H9 (cell line): ENCODE results near the gene CDH3. TPM values are rescaled to one million over a fixed set of nuclear protein-coding genes. Genes with fewer than 3 reads are reported as not detected.
A peak's percentile ranks its signal among the peaks of the same experiment; 100 is the strongest.

ENCODE experiments used
- DNase-seq: peaks from one replicate; pipeline ENCODE4 v3.0.0-alpha.2; 2017
- H2AFZ ChIP-seq: one replicate; pipeline ENCODE4 v1.6.1; 2013; ENCODE audit warnings: mild to moderate bottlenecking, low read length, control low read depth, moderate library complexity
- H2AK5ac ChIP-seq: 2 replicates; pipeline ENCODE4 v1.6.1; 2013; ENCODE audit warnings: low read length, control low read depth, mixed read lengths; ENCODE audit not compliant: insufficient read length
- H2BK120ac ChIP-seq: one replicate; pipeline ENCODE4 v1.6.1; 2013; ENCODE audit warnings: low read depth, mild to moderate bottlenecking, low read length, control low read depth, inconsistent platforms; ENCODE audit not compliant: poor library complexity, severe bottlenecking
- H2BK12ac ChIP-seq: 2 replicates; pipeline ENCODE4 v1.6.1; 2013; ENCODE audit warnings: low read length, control low read depth, mixed read lengths, low read depth; ENCODE audit not compliant: insufficient read length
- H2BK15ac ChIP-seq: 2 replicates; pipeline ENCODE4 v1.6.1; 2013; ENCODE audit warnings: low read depth, low read length, control low read depth
- H2BK20ac ChIP-seq: one replicate; pipeline ENCODE4 v1.6.1; 2013; ENCODE audit warnings: low read depth, mild to moderate bottlenecking, low read length, control low read depth, inconsistent platforms; ENCODE audit not compliant: poor library complexity, severe bottlenecking
- H2BK5ac ChIP-seq: 2 replicates; pipeline ENCODE4 v1.6.1; 2013; ENCODE audit warnings: low read length, control low read depth, mixed read lengths; ENCODE audit not compliant: insufficient read length
- H3K14ac ChIP-seq: 2 replicates; pipeline ENCODE4 v1.6.1; 2013; ENCODE audit warnings: low read length, control low read depth; ENCODE audit not compliant: insufficient read depth
- H3K18ac ChIP-seq: 2 replicates; pipeline ENCODE4 v1.6.1; 2013; ENCODE audit warnings: low read depth, mild to moderate bottlenecking, mixed read lengths, low read length, control low read depth; ENCODE audit not compliant: insufficient read length
- H3K23ac ChIP-seq: 2 replicates; pipeline ENCODE4 v1.6.1; 2013; ENCODE audit warnings: low read length, control low read depth, mixed read lengths, low read depth; ENCODE audit not compliant: insufficient read length
- H3K23me2 ChIP-seq: 2 replicates; pipeline ENCODE4 v1.6.1; 2013; ENCODE audit warnings: low read depth, mild to moderate bottlenecking, mixed read lengths, low read length, control low read depth; ENCODE audit not compliant: insufficient read length, poor library complexity, severe bottlenecking
- H3K27ac ChIP-seq: 2 replicates; pipeline ENCODE4 v1.5.1; 2013; ENCODE audit warnings: low read length, control low read depth, mixed read lengths, low read depth; ENCODE audit not compliant: insufficient read length
- H3K27me3 ChIP-seq: 2 replicates; pipeline ENCODE4 v1.6.1; 2013; ENCODE audit warnings: low read length, control low read depth, inconsistent platforms; ENCODE audit not compliant: insufficient read depth
- H3K4ac ChIP-seq: 2 replicates; pipeline ENCODE4 v1.6.1; 2013; ENCODE audit warnings: low read depth, mild to moderate bottlenecking, control low read depth, inconsistent platforms, low read length, moderate library complexity
- H3K4me1 ChIP-seq: 2 replicates; pipeline ENCODE4 v1.6.1; 2013; ENCODE audit warnings: low read length, control low read depth, inconsistent platforms; ENCODE audit not compliant: insufficient read depth
- H3K4me2 ChIP-seq: 2 replicates; pipeline ENCODE4 v1.6.1; 2013; ENCODE audit warnings: low read length, control low read depth, mixed read lengths; ENCODE audit not compliant: insufficient read length, insufficient read depth
- H3K56ac ChIP-seq: 2 replicates; pipeline ENCODE4 v1.6.1; 2013; ENCODE audit warnings: low read depth, mild to moderate bottlenecking, mixed read lengths, low read length, control low read depth; ENCODE audit not compliant: insufficient read length
- H3K79me1 ChIP-seq: 2 replicates; pipeline ENCODE4 v1.6.1; 2013; ENCODE audit warnings: low read depth, mild to moderate bottlenecking, moderate library complexity, low read length, control low read depth, inconsistent platforms; ENCODE audit not compliant: insufficient read depth, poor library complexity, severe bottlenecking
- H3K79me2 ChIP-seq: 2 replicates; pipeline ENCODE4 v1.6.1; 2013; ENCODE audit warnings: low read length, control low read depth, inconsistent platforms; ENCODE audit not compliant: insufficient read depth
- H3K9ac ChIP-seq: 2 replicates; pipeline ENCODE4 v1.6.1; 2013; ENCODE audit warnings: low read length, control low read depth, mixed read lengths; ENCODE audit not compliant: insufficient read length; ENCODE audit errors: extremely low read depth
- H3K9me3 ChIP-seq: one replicate; pipeline ENCODE4 v1.6.1; 2013; ENCODE audit warnings: low read depth, low read length, inconsistent platforms; ENCODE audit not compliant: control insufficient read depth
- H3T11ph ChIP-seq: one replicate; pipeline ENCODE4 v1.6.1; 2013; ENCODE audit warnings: mild to moderate bottlenecking, low read length, control low read depth, inconsistent platforms
- H4K20me1 ChIP-seq: one replicate; pipeline ENCODE4 v1.6.1; 2013; ENCODE audit not compliant: control insufficient read depth, insufficient read length, insufficient read depth
- H4K5ac ChIP-seq: 2 replicates; pipeline ENCODE4 v1.6.1; 2013; ENCODE audit warnings: low read depth, mild to moderate bottlenecking, mixed read lengths, low read length, control low read depth; ENCODE audit not compliant: insufficient read length
- H4K8ac ChIP-seq: replicated peaks from 2 replicates; pipeline ENCODE4 v1.6.1; 2013; ENCODE audit warnings: low read length, control low read depth, mixed read lengths, low read depth; ENCODE audit not compliant: insufficient read length
- H4K91ac ChIP-seq: 2 replicates; pipeline ENCODE4 v1.6.1; 2013; ENCODE audit warnings: low read depth, mild to moderate bottlenecking, moderate library complexity, mixed read lengths, low read length, control low read depth; ENCODE audit not compliant: insufficient read length
- H3K27ac Mint-ChIP-seq, 3 experiments: 2 replicates in 2 of 3; 3 replicates in 1 of 3; pipeline ENCODE4 v1.8.0; 2020 to 2021; ENCODE audit warnings: mixed read lengths in 3 of 3, mild to moderate bottlenecking in 1 of 3, moderate library complexity in 1 of 3
- H3K27me3 Mint-ChIP-seq: 2 replicates; pipeline ENCODE4 v1.8.0; 2021; ENCODE audit warnings: low read depth, mild to moderate bottlenecking, moderate library complexity, mixed read lengths
- H3K36me3 Mint-ChIP-seq, 3 experiments: 2 replicates in 2 of 3; 3 replicates in 1 of 3; pipeline ENCODE4 v1.8.0; 2020 to 2021; ENCODE audit warnings: low read depth in 3 of 3, mixed read lengths in 3 of 3; ENCODE audit not compliant: insufficient read depth in 1 of 3
- H3K4me1 Mint-ChIP-seq, 2 experiments: 2 replicates each; pipeline ENCODE4 v1.8.0; 2020; ENCODE audit warnings: mixed read lengths in 2 of 2
- H3K4me3 Mint-ChIP-seq, 2 experiments: 2 replicates in 1 of 2; 3 replicates in 1 of 2; pipeline ENCODE4 v1.8.0; 2020 to 2021; ENCODE audit warnings: mild to moderate bottlenecking in 2 of 2, mixed read lengths in 2 of 2, moderate library complexity in 1 of 2
- H3K9me3 Mint-ChIP-seq, 2 experiments: 2 replicates in 1 of 2; 3 replicates in 1 of 2; pipeline ENCODE4 v1.8.0; 2020; ENCODE audit warnings: mild to moderate bottlenecking in 2 of 2, mixed read lengths in 2 of 2, moderate library complexity in 1 of 2
- WGBS: extraction: QIAGEN DNeasy Blood & Tissue Kit; methylation state at CpG from one replicate; pipeline ENCODE4 v1.1.7; 2013; ENCODE audit warnings: missing lambda C conversion rate, low lambda C conversion rate, mixed read lengths; ENCODE audit not compliant: insufficient read length; ENCODE audit errors: extremely low coverage; 5-methylcytosine and 5-hydroxymethylcytosine counted together
- total RNA-seq: library from RNA; stranded (reverse); gene quantifications from 2 replicates; pipeline ENCODE4 v1.2.1, GENCODE V29; 2021
- TF ChIP-seq, protein P1 (sequence below): fragments of 200-600 bp; sonication (generic); conservative IDR thresholded peaks from 3 replicates; pipeline ENCODE4 v1.8.0; 2021; ENCODE audit warnings: antibody characterized with exemption, mild to moderate bottlenecking

The CDH3 gene
- total RNA-seq, 1 experiment from 2014 or later = 97.2 TPM

DNA sequence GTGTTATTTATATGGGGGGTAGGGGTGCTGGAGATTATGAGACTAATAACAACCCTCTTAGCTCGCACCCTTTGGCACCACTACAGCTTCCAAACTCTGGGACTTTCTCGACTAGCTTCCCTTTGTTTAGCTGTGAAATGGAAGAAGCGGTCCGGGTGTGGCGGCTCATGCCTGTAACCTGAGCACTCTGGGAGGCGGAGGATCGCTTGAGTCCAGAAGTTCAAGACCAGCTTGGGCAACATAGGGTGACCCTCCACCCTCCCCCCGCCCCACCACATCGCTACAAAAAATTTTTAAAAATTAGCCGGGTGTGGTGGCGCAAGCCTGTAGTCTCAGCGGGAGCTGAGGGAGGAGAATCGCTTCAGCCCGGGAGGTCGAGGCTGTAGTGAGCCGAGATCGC is 814 bp upstream of the CDH3 start:
- DNase-seq = peak; percentile 67
- H3K36me3 Mint-ChIP-seq = peaks cover 1 to 20% (median 10%) of the 10 kb centered on the region in 3 experiments; a peak in 6 of 7 replicates
- H3K27ac ChIP-seq = no peak overlapping the region
- H2BK20ac ChIP-seq = no peak overlapping the region
- H2BK15ac ChIP-seq = no peak overlapping the region
- no peaks in the 10 kb centered on the region for H3K4me1 ChIP-seq
- H3K27me3 Mint-ChIP-seq = peaks cover 29% of the 10 kb centered on the region
- H3K14ac ChIP-seq = no peak overlapping the region
- peak overlapping the region; percentile 96 for H3K4me2 ChIP-seq
- H3K79me2 ChIP-seq = peaks cover 20% of the 10 kb centered on the region; the same call in 1 of the 2 replicates
- H4K91ac ChIP-seq = no peak overlapping the region
- H3K9me3 ChIP-seq = no peaks in the 10 kb centered on the region
- no peak overlapping the region for H4K8ac ChIP-seq
- no peak overlapping the region for H3T11ph ChIP-seq
- no peak overlapping the region for H2BK12ac ChIP-seq
- H3K56ac ChIP-seq = no peak overlapping the region
- no peak overlapping the region for H3K4ac ChIP-seq
- no CpG with 5 or more reads among the region's 17 CpGs for WGBS
- H3K27ac Mint-ChIP-seq = peak overlapping the region in 1 of 3 experiments; percentile 18; a peak in 1 of 7 replicates
- TF ChIP-seq, protein P1, sequence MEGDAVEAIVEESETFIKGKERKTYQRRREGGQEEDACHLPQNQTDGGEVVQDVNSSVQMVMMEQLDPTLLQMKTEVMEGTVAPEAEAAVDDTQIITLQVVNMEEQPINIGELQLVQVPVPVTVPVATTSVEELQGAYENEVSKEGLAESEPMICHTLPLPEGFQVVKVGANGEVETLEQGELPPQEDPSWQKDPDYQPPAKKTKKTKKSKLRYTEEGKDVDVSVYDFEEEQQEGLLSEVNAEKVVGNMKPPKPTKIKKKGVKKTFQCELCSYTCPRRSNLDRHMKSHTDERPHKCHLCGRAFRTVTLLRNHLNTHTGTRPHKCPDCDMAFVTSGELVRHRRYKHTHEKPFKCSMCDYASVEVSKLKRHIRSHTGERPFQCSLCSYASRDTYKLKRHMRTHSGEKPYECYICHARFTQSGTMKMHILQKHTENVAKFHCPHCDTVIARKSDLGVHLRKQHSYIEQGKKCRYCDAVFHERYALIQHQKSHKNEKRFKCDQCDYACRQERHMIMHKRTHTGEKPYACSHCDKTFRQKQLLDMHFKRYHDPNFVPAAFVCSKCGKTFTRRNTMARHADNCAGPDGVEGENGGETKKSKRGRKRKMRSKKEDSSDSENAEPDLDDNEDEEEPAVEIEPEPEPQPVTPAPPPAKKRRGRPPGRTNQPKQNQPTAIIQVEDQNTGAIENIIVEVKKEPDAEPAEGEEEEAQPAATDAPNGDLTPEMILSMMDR = no peak
- no peak overlapping the region for H2BK120ac ChIP-seq
- no peak overlapping the region for H3K18ac ChIP-seq
- H3K23me2 ChIP-seq = peaks cover 28% of the 10 kb centered on the region
- no peak overlapping the region for H2AFZ ChIP-seq
- no peak overlapping the region for H4K5ac ChIP-seq
- peaks cover 3% of the 10 kb centered on the region for H3K79me1 ChIP-seq
- no peak overlapping the region for H3K23ac ChIP-seq
- H4K20me1 ChIP-seq = no peaks in the 10 kb centered on the region
- H2AK5ac ChIP-seq = no peak overlapping the region
- peak overlapping the region; percentile 86 to 92 for H3K4me3 Mint-ChIP-seq
- no peak overlapping the region for H2BK5ac ChIP-seq
- peaks cover 39 to 41% of the 10 kb centered on the region in 2 experiments for H3K4me1 Mint-ChIP-seq
- no peaks in the 10 kb centered on the region; the same call in 1 of the 2 replicates for H3K27me3 ChIP-seq
- no peak overlapping the region for H3K9ac ChIP-seq
- H3K9me3 Mint-ChIP-seq = no peaks in the 10 kb centered on the region
